Spleen (tissue), 11 donors: Measurements from ENCODE around the gene HHIP. TPM values are rescaled to one million over a fixed set of nuclear protein-coding genes. Genes with fewer than 3 reads are reported as not detected.

Experiments used
- DNase-seq: peaks from one replicate; pipeline ENCODE4 v3.0.0-alpha.2; 2020
- H3K27ac ChIP-seq, 8 donors: fragments of 200-600 bp; sonication (generic) in 7 of 8; 1 replicate in 4 of 8; 2 replicates in 4 of 8; pipeline versions ENCODE4 v1.5.0 to v1.8.0; 2016 to 2021; ENCODE audit warnings: inconsistent platforms in 4 of 8, mild to moderate bottlenecking in 4 of 8, moderate library complexity in 1 of 8
- H3K27me3 ChIP-seq, 7 donors: fragments of 200-600 bp; sonication (generic) in 6 of 7; replicated peaks in 1 of 7; 1 replicate in 4 of 7; 2 replicates in 3 of 7; pipeline versions ENCODE4 v1.5.0 to v1.8.0; 2016 to 2021; ENCODE audit warnings: inconsistent platforms in 3 of 7, mild to moderate bottlenecking in 1 of 7
- H3K36me3 ChIP-seq, 6 donors: fragments of 200-600 bp; sonication (generic) in 5 of 6; 1 replicate in 4 of 6; 2 replicates in 2 of 6; pipeline versions ENCODE4 v1.5.0 to v1.8.0; 2016 to 2021; ENCODE audit warnings: inconsistent platforms in 2 of 6
- H3K4me1 ChIP-seq, 6 donors: fragments of 200-600 bp; sonication (generic) in 5 of 6; 1 replicate in 3 of 6; 2 replicates in 3 of 6; pipeline versions ENCODE4 v1.5.0 to v1.8.0; 2016 to 2021; ENCODE audit warnings: inconsistent platforms in 3 of 6
- H3K4me3 ChIP-seq, 8 donors: fragments of 200-600 bp; sonication (generic) in 7 of 8; 1 replicate in 4 of 8; 2 replicates in 4 of 8; pipeline versions ENCODE4 v1.5.0 to v1.8.0; 2016 to 2021; ENCODE audit warnings: inconsistent platforms in 4 of 8, mild to moderate bottlenecking in 4 of 8, moderate library complexity in 2 of 8
- H3K9me3 ChIP-seq, 8 donors: fragments of 200-600 bp; sonication (generic) in 7 of 8; 1 replicate in 4 of 8; 2 replicates in 4 of 8; pipeline versions ENCODE4 v1.5.0 to v1.8.0; 2016 to 2021; ENCODE audit warnings: inconsistent platforms in 4 of 8
- CTCF ChIP-seq, 11 experiments: fragments of 200-600 bp in 7 of 11; fragments of 450-650 bp in 4 of 11; sonication (generic) in 4 of 11; IDR thresholded peaks in 8 of 11; conservative IDR thresholded peaks in 3 of 11; 1 replicate in 7 of 11; 2 replicates in 4 of 11; pipeline versions ENCODE4 v1.4.0 to v1.8.0; 2016 to 2021; ENCODE audit warnings: antibody characterized with exemption in 11 of 11, inconsistent platforms in 4 of 11, mild to moderate bottlenecking in 1 of 11
- POLR2A ChIP-seq, 3 donors: fragments of 450-650 bp; IDR thresholded peaks; one replicate each; pipeline ENCODE4 v1.5.1; 2017; ENCODE audit warnings: antibody characterized with exemption in 3 of 3, mild to moderate bottlenecking in 1 of 3
- POLR2AphosphoS5 ChIP-seq, 3 donors: sonication (generic); formaldehyde crosslinking; IDR thresholded peaks; one replicate each; pipeline ENCODE4 v1.5.1; 2017; ENCODE audit warnings: antibody characterized with exemption in 3 of 3
- WGBS, 5 donors: extraction: QIAGEN DNeasy Blood & Tissue Kit in 3 of 5; methylation state at CpG; one replicate each; pipeline versions ENCODE4 v1.1.5 to v1.1.7; 2013 to 2018; 5-methylcytosine and 5-hydroxymethylcytosine counted together
- intact Hi-C: fragments of 100-400 bp; cut with DNase I; formaldehyde crosslinking; loops from one replicate; pipeline ENCODE4 v1.15.0; 2023; ENCODE audit warnings: low total_unique reads
- polyA plus RNA-seq, 3 donors: library from polyadenylated mRNA; stranded (reverse); fragments of 200-250 nt; gene quantifications; one replicate each; pipeline ENCODE4 v1.2.1, GENCODE V29; 2013
- total RNA-seq, 7 donors: library from RNA; depleted of rRNA in 3 of 7; stranded (reverse); fragments of >200 nt in 3 of 7; fragmentation: NEBNext Ultra II Directional in 4 of 7; extraction: Animal tissue kit (Norgen Biotek cat#: 25700) in 4 of 7; gene quantifications; one replicate each; pipeline versions ENCODE4 v1.1.0 to v1.2.1, GENCODE V29; 2016 to 2021
- donor health status: healthy with polysubstance abuse.
- donor health status: DM: no; HTN: no; CAD: no; lungs with moderate emphysema.
- donor health status: DM: no; HTN: no; CAD: no.
- donor health status: Bipolar disorder and iron deficiency.
- donor health status: healthy.
- donor health status: DM: no; HTN: no; CAD: no.
- donor health status: DM: yes; HTN: yes; CAD: no.

HHIP gene
- total and polyA plus RNA-seq, 10 donors = not detected

GRCh38 chr4:144709159-144709558 is 63.2 kb downstream of the HHIP start:
- H3K27me3 ChIP-seq = no peaks in the 10 kb centered on the region
- DNase-seq = no peak
- H3K4me3 ChIP-seq = no peak overlapping the region
- no peaks in the 10 kb centered on the region for H3K36me3 ChIP-seq
- no peak for TF ChIP-seq POLR2A (IDR thresholded peaks at IDR 0.05)
- no peak for TF ChIP-seq CTCF (IDR thresholded peaks at IDR 0.05 in 8 of 11, conservative IDR thresholded peaks at IDR 0.05 in 3 of 11)
- no peak for TF ChIP-seq POLR2AphosphoS5 (IDR thresholded peaks at IDR 0.05)
- no peaks in the 10 kb centered on the region for H3K4me1 ChIP-seq
- H3K27ac ChIP-seq = no peak overlapping the region
- intact Hi-C loops = no loop called here
- WGBS, 5 donors = 69 to 85% (median 77%) methylated on average over 2 of the region's 2 CpGs
- no peaks in the 10 kb centered on the region for H3K9me3 ChIP-seq

GRCh38 chr4:144709793-144710525 is 64.0 kb downstream of the HHIP start:
- intact Hi-C loops = no loop called here
- DNase-seq = no peak
- no peaks in the 10 kb centered on the region for H3K4me1 ChIP-seq
- no peaks in the 10 kb centered on the region for H3K9me3 ChIP-seq
- no peaks in the 10 kb centered on the region for H3K27me3 ChIP-seq
- 88 to 97% (median 90%) methylated on average over 5 of the region's 5 CpGs for WGBS, 5 donors
- no peak overlapping the region for H3K4me3 ChIP-seq
- no peak overlapping the region for H3K27ac ChIP-seq
- TF ChIP-seq CTCF (IDR thresholded peaks at IDR 0.05 in 8 of 11, conservative IDR thresholded peaks at IDR 0.05 in 3 of 11) (no peak), POLR2AphosphoS5 (IDR thresholded peaks at IDR 0.05) (no peak), POLR2A (IDR thresholded peaks at IDR 0.05) (no peak)
- no peaks in the 10 kb centered on the region for H3K36me3 ChIP-seq

- no peak for DNase-seq
- Histone ChIP-seq H3K4me3 (no peak overlapping the region), H3K27me3 (no peaks in the 10 kb centered on the region), H3K27ac (no peak overlapping the region), H3K9me3 (no peaks in the 10 kb centered on the region), H3K4me1 (no peaks in the 10 kb centered on the region), H3K36me3 (no peaks in the 10 kb centered on the region)
- no peak for TF ChIP-seq POLR2A (IDR thresholded peaks at IDR 0.05)
- intact Hi-C loops = no loop called here
Observed at GRCh38 chr4:144710526-144710912, 64.6 kb downstream of the HHIP start.

- H3K27me3 ChIP-seq = no peaks in the 10 kb centered on the region
- no peak for TF ChIP-seq CTCF (IDR thresholded peaks at IDR 0.05 in 8 of 11, conservative IDR thresholded peaks at IDR 0.05 in 3 of 11)
- no peak for TF ChIP-seq POLR2A (IDR thresholded peaks at IDR 0.05)
- TF ChIP-seq POLR2AphosphoS5 (IDR thresholded peaks at IDR 0.05) = no peak
- no peak for DNase-seq
- no peaks in the 10 kb centered on the region for H3K9me3 ChIP-seq
- H3K4me1 ChIP-seq = no peaks in the 10 kb centered on the region
- 87 to 95% (median 91%) methylated on average over 4 of the region's 4 CpGs for WGBS, 5 donors
- no peak overlapping the region for H3K4me3 ChIP-seq
- H3K36me3 ChIP-seq = no peaks in the 10 kb centered on the region
- intact Hi-C loops = no loop called here
- H3K27ac ChIP-seq = no peak overlapping the region
Observed at GRCh38 chr4:144711700-144712456, 65.9 kb downstream of the HHIP start.
